Transverse colon (tissue), 4 donors: ENCODE data around the gene MAP1LC3B. TPM values are rescaled to one million over a fixed set of nuclear protein-coding genes. Genes with fewer than 3 reads are reported as not detected.

Source experiments
- DNase-seq: peaks from one replicate; pipeline ENCODE4 v3.0.0-alpha.2; 2019
- H3K27ac ChIP-seq, 4 donors: fragments of 200-600 bp; sonication (generic); 2 replicates each; pipeline ENCODE4 v1.5.1; 2016 to 2018; ENCODE audit warnings: inconsistent platforms in 4 of 4
- H3K27me3 ChIP-seq: fragments of 200-600 bp; sonication (generic); 2 replicates; pipeline ENCODE4 v1.5.1; 2017; ENCODE audit warnings: inconsistent platforms
- H3K36me3 ChIP-seq, 4 donors: fragments of 200-600 bp; sonication (generic); 2 replicates each; pipeline ENCODE4 v1.5.1; 2017 to 2019; ENCODE audit warnings: inconsistent platforms in 4 of 4
- H3K4me1 ChIP-seq, 4 donors: fragments of 200-600 bp; sonication (generic); 2 replicates each; pipeline ENCODE4 v1.5.1; 2017 to 2020; ENCODE audit warnings: inconsistent platforms in 4 of 4
- H3K4me3 ChIP-seq, 4 donors: fragments of 200-600 bp; sonication (generic); 1 replicate in 1 of 4; 2 replicates in 3 of 4; pipeline versions ENCODE4 v1.5.1 to v1.6.1; 2017 to 2019; ENCODE audit warnings: inconsistent platforms in 4 of 4
- H3K9me3 ChIP-seq, 2 donors: fragments of 200-600 bp; sonication (generic); 2 replicates each; pipeline ENCODE4 v1.5.1; 2017 to 2019; ENCODE audit warnings: inconsistent platforms in 2 of 2
- CTCF ChIP-seq, 5 experiments: fragments of 200-600 bp in 3 of 5; fragments of 450-650 bp in 2 of 5; sonication (generic) in 3 of 5; IDR thresholded peaks; 1 replicate in 2 of 5; 2 replicates in 3 of 5; pipeline ENCODE4 v1.5.1; 2016 to 2017; ENCODE audit warnings: antibody characterized with exemption in 5 of 5, inconsistent platforms in 3 of 5, mild to moderate bottlenecking in 2 of 5, moderate library complexity in 1 of 5
- EP300 ChIP-seq: sonication (generic); formaldehyde crosslinking; IDR thresholded peaks from one replicate; pipeline ENCODE4 v1.6.1; 2017; ENCODE audit warnings: antibody characterized with exemption, low read depth
- POLR2A ChIP-seq: fragments of 450-650 bp; IDR thresholded peaks from one replicate; pipeline ENCODE4 v1.6.1; 2016; ENCODE audit warnings: antibody characterized with exemption, mild to moderate bottlenecking, moderate library complexity
- POLR2AphosphoS5 ChIP-seq, 3 donors: sonication (generic); formaldehyde crosslinking; IDR thresholded peaks; one replicate each; pipeline ENCODE4 v1.6.1; 2016; ENCODE audit warnings: antibody characterized with exemption in 3 of 3
- WGBS, 2 donors: methylation state at CpG; one replicate each; pipeline ENCODE4 v1.1.5; 2018; ENCODE audit warnings: low coverage in 1 of 2; 5-methylcytosine and 5-hydroxymethylcytosine counted together
- in situ Hi-C, 4 donors: fragments of 200-750 bp; cut with MboI; loops; one replicate each; pipeline versions ENCODE4 v1.15.0 to v1.15.1; 2017; ENCODE audit warnings: low sequenced_read_pairs in 3 of 4, low pct_ligation_motif_present in 1 of 4, low pct_unique_long_range_greater_than_20kb in 1 of 4
- intact Hi-C: fragments of 100-400 bp; cut with DNase I; formaldehyde crosslinking; loops from one replicate; pipeline ENCODE4 v1.15.1; 2023; ENCODE audit warnings: low total_unique reads
- total RNA-seq, 4 donors: library from RNA; depleted of rRNA; stranded (reverse); fragments of >200 nt; gene quantifications; one replicate each; pipeline ENCODE4 v1.1.0, GENCODE V29; 2016

MAP1LC3B gene
- total RNA-seq, 4 donors from 2014 or later: 15.7 to 69.5 (median 39.9) TPM

DNA sequence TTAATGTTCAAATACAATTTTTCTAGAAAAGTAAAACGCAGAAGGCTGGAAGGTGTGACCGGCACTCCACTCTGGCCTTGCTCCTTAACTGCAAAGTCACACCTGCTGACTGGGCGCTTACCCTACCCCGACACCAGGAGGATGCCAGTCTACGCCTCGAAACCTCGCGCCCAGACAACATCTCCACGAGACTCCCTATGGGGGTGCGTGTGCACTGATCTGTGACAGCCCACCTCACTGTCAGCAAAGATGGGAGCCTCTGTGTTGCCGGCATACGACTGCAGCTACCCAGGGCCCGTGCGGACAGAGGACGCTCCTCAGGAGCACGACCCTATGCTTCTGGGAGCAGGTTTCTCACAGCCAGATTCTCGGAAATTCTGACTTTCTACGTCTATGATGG is 26.1 kb downstream of the MAP1LC3B start:
- no peak overlapping the region for H3K4me3 ChIP-seq
- in situ Hi-C loops: loop anchor here in 2 of 4 donors (10.0 to 25.0 kb wide), 3 partner anchors 217 to 344 kb away; partner anchors contain the start of gene KLHDC4 (in 1 of the 2)
- H3K27me3 ChIP-seq: no peaks in the 10 kb centered on the region
- DNase-seq: no peak
- H3K9me3 ChIP-seq: no peaks in the 10 kb centered on the region
- peaks cover 0 to 41% (median 10%) of the 10 kb centered on the region in 4 donors for H3K36me3 ChIP-seq
- no peak for TF ChIP-seq POLR2A
- TF ChIP-seq CTCF (IDR thresholded peaks at IDR 0.05): no peak
- no peak for TF ChIP-seq POLR2AphosphoS5 (IDR thresholded peaks at IDR 0.05)
- no peak for TF ChIP-seq EP300
- intact Hi-C loops: loop anchor here (10.0 kb wide), 2 partner anchors 77 to 127 kb away; partner anchors contain the start of gene ZCCHC14
- 84 to 85% methylated on average over 11 to 18 of the region's 18 CpGs for WGBS, 2 donors
- no peak overlapping the region for H3K27ac ChIP-seq
- peaks cover 0 to 10% (median 0%) of the 10 kb centered on the region in 4 donors for H3K4me1 ChIP-seq

- Histone ChIP-seq H3K4me3 (no peak overlapping the region), H3K27ac (no peak overlapping the region), H3K4me1 (peaks cover 0 to 10% (median 0%) of the 10 kb centered on the region in 4 donors), H3K36me3 (peaks cover 0 to 45% (median 11%) of the 10 kb centered on the region in 4 donors), H3K9me3 (no peaks in the 10 kb centered on the region), H3K27me3 (no peaks in the 10 kb centered on the region)
- in situ Hi-C loops (loop anchor here in 2 of 4 donors (10.0 to 25.0 kb wide), 3 partner anchors 216 to 344 kb away; partner anchors contain the start of gene KLHDC4 (in 1 of the 2)), intact Hi-C loops (loop anchor here (10.0 kb wide), 2 partner anchors 76 to 126 kb away; partner anchors contain the start of gene ZCCHC14)
- DNase-seq: no peak
- TF ChIP-seq POLR2AphosphoS5 (IDR thresholded peaks at IDR 0.05) (no peak), EP300 (no peak), CTCF (IDR thresholded peaks at IDR 0.05) (no peak), POLR2A (no peak)
- WGBS, 2 donors: 42 to 52% methylated on average over 5 to 6 of the region's 6 CpGs
Observed at GRCh38 chr16:87418644-87419043, 26.5 kb downstream of the MAP1LC3B start.

- intact Hi-C loops: loop anchor here (10.0 kb wide), 1 partner anchor 224 kb away; no protein-coding TSS in a partner anchor
- no peak for DNase-seq
- Histone ChIP-seq H3K4me1 (peaks cover 0 to 10% (median 0%) of the 10 kb centered on the region in 4 donors), H3K9me3 (no peaks in the 10 kb centered on the region), H3K4me3 (no peak overlapping the region), H3K27me3 (no peaks in the 10 kb centered on the region), H3K27ac (no peak overlapping the region), H3K36me3 (peaks cover 0 to 41% (median 11%) of the 10 kb centered on the region in 4 donors)
- in situ Hi-C loops: loop anchor here in 2 of 4 donors (25.0 kb wide), 2 partner anchors 217 to 342 kb away; partner anchors contain the start of gene KLHDC4 (in 1 of the 2)
- 89% methylated on average over 25 of the region's 25 CpGs; no CpG with 5 or more reads in 1 of the 2 donors for WGBS, 2 donors
- TF ChIP-seq CTCF (IDR thresholded peaks at IDR 0.05) (peak in 2 of 5 experiments; percentile 21 to 25), POLR2AphosphoS5 (IDR thresholded peaks at IDR 0.05) (no peak)
Observed at GRCh38 chr16:87420026-87421002, 28.2 kb downstream of the MAP1LC3B start.
